ENCODE results near the gene GPSM1. TPM values are rescaled to one million over a fixed set of nuclear protein-coding genes. Genes with fewer than 3 reads are reported as not detected.

GPSM1 gene
- total RNA-seq, 1 donor from 2014 or later = 31.7 TPM

- H3K27ac Mint-ChIP-seq (ENCODE audit: unreplicated experiment) = peak overlapping the region; percentile 42
Measured at GRCh38 chr9:136339173-136339957, 12.0 kb downstream of the GPSM1 start.

GRCh38 chr9:136339958-136340310 lies 12.6 kb downstream of the GPSM1 start:
- DNase-seq (ENCODE audit: low spot score) = no peak
- Mint-ChIP-seq H3K9me3 (ENCODE audit: unreplicated experiment) (no peaks in the 10 kb centered on the region), H3K27ac (ENCODE audit: unreplicated experiment) (no peak overlapping the region), H3K4me1 (ENCODE audit: unreplicated experiment) (no peaks in the 10 kb centered on the region), H3K27me3 (ENCODE audit: unreplicated experiment) (peaks cover 1% of the 10 kb centered on the region), H3K36me3 (ENCODE audit: low read depth, unreplicated experiment) (no peaks in the 10 kb centered on the region), H3K4me3 (ENCODE audit: unreplicated experiment) (no peak overlapping the region)
- no peak for TF ChIP-seq CTCF (IDR thresholded peaks at IDR 0.05; ENCODE audit: unreplicated experiment)

More at GRCh38 chr9:136339173-136339957, 12.0 kb downstream of the GPSM1 start:
- no peaks in the 10 kb centered on the region for H3K9me3 Mint-ChIP-seq (ENCODE audit: unreplicated experiment)
- H3K4me1 Mint-ChIP-seq (ENCODE audit: unreplicated experiment) = no peaks in the 10 kb centered on the region
- peak overlapping the region; percentile 31 for H3K4me3 Mint-ChIP-seq (ENCODE audit: unreplicated experiment)
- DNase-seq (ENCODE audit: low spot score) = peak; percentile 83
- no peaks in the 10 kb centered on the region for H3K27me3 Mint-ChIP-seq (ENCODE audit: unreplicated experiment)
- TF ChIP-seq CTCF (IDR thresholded peaks at IDR 0.05; ENCODE audit: unreplicated experiment) = peak; percentile 89
- no peaks in the 10 kb centered on the region for H3K36me3 Mint-ChIP-seq (ENCODE audit: low read depth, unreplicated experiment)

- Mint-ChIP-seq H3K9me3 (ENCODE audit: unreplicated experiment) (no peaks in the 10 kb centered on the region), H3K27me3 (ENCODE audit: unreplicated experiment) (peaks cover 3% of the 10 kb centered on the region), H3K36me3 (ENCODE audit: low read depth, unreplicated experiment) (no peaks in the 10 kb centered on the region), H3K4me3 (ENCODE audit: unreplicated experiment) (no peak overlapping the region), H3K27ac (ENCODE audit: unreplicated experiment) (no peak overlapping the region), H3K4me1 (ENCODE audit: unreplicated experiment) (no peaks in the 10 kb centered on the region)
- TF ChIP-seq CTCF (IDR thresholded peaks at IDR 0.05; ENCODE audit: unreplicated experiment) = no peak
- DNase-seq (ENCODE audit: low spot score) = no peak
Measured at GRCh38 chr9:136340356-136341041, 13.2 kb downstream of the GPSM1 start.

- no peak overlapping the region for H3K4me3 Mint-ChIP-seq (ENCODE audit: unreplicated experiment)
- no peaks in the 10 kb centered on the region for H3K36me3 Mint-ChIP-seq (ENCODE audit: low read depth, unreplicated experiment)
- DNase-seq (ENCODE audit: low spot score) = no peak
- H3K27me3 Mint-ChIP-seq (ENCODE audit: unreplicated experiment) = peaks cover 3% of the 10 kb centered on the region
- TF ChIP-seq CTCF (IDR thresholded peaks at IDR 0.05; ENCODE audit: unreplicated experiment) = no peak
- H3K9me3 Mint-ChIP-seq (ENCODE audit: unreplicated experiment) = no peaks in the 10 kb centered on the region
- no peaks in the 10 kb centered on the region for H3K4me1 Mint-ChIP-seq (ENCODE audit: unreplicated experiment)
- no peak overlapping the region for H3K27ac Mint-ChIP-seq (ENCODE audit: unreplicated experiment)
Measured at GRCh38 chr9:136341042-136341655, 13.8 kb downstream of the GPSM1 start.
